HL-60/S4 (cell line): ENCODE measurements around the gene PCDH7.

Source experiments
- in situ Hi-C: fragments of 300-500 bp; cut with MboI; formaldehyde crosslinking; loops from 2 replicates; pipeline ENCODE4 v1.14.3; 2022; ENCODE audit warnings: low sequenced_read_pairs

The PCDH7 gene

DNA sequence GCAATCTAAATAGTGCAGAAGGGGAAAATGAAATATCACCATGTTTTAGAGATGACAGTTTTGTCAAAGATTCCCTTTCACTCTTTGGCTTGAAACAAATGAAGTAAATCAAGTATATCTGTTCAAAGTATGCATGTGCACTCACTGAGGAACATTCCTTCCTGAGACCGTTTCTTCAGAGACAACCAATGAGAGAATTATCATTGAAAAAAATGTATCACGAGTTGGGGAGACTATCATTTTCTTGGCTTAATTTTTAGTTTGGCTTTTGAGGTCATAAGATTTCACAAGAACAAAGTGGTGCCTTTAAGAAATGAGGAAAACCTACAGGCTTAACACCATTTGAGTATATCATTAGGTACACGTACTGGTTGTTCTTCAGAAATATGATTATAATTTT is 56.3 kb downstream of the PCDH7 start:
- in situ Hi-C loops, result no loop called here

DNA sequence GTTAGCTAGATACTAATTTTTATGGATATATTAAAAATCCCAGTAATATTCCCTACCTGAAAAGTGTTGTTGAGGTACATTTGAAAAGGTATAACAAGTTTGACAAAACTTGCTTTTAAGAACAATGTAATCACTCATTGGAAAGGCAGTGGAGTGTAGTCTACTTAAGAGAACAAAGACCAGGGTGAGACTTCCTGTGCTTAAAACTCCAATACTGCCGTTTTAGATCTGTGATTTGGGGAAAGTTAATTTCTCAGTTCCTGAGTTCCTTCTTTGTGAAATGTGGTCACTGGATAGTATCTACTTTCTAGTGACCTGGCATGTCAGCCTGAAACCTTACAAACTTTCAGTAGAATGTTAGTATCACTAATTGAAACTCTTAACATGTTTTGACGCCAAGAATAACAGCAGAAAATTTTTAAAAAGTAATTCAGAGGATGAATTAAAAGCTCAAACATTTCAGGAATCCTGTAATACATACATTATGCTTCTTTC is 56.8 kb downstream of the PCDH7 start:
- in situ Hi-C loops, result no loop called here
